ENCODE measurements around the gene ZMYND8. TPM values are rescaled to one million over a fixed set of nuclear protein-coding genes. Genes with fewer than 3 reads are reported as not detected.

The ZMYND8 gene
- total RNA-seq, 1 experiment from 2014 or later: 50.7 TPM

GRCh38 chr20:47330933-47331708, 25.4 kb downstream of the ZMYND8 start:
- H3K4me1 ChIP-seq (ENCODE audit: control insufficient read depth, insufficient read depth, low read length): peaks cover 80% of the 10 kb centered on the region
- no peaks in the 10 kb centered on the region for H3K36me3 ChIP-seq (ENCODE audit: control insufficient read depth, insufficient read depth, low read length)

More at GRCh38 chr20:47330933-47331708, 25.4 kb downstream of the ZMYND8 start:
- no peak for TF ChIP-seq REST (IDR thresholded peaks at IDR 0.05; ENCODE audit: insufficient read depth in 1 of 2, low read depth in 2 of 2, low read length in 1 of 2)
- TF ChIP-seq TCF7L2 (IDR thresholded peaks at IDR 0.05; ENCODE audit: low read depth, low read length): 0 out of 2 replicates have a peak, but pooled peaks have one; percentile 32
- TF ChIP-seq POLR2AphosphoS5 (IDR thresholded peaks at IDR 0.05; ENCODE audit: low read depth, low read length): peak; percentile 72
- no peak for TF ChIP-seq SIN3A (IDR thresholded peaks at IDR 0.05; ENCODE audit: borderline replicate concordance, insufficient read depth, low read depth, low read length)
- TF ChIP-seq CTCF (IDR thresholded peaks at IDR 0.05): no peak
- Histone ChIP-seq H3K27ac (ENCODE audit: low read length) (peak overlapping the region; percentile 99), H3K4me3 (ENCODE audit: low read depth in 2 of 2, low read length in 2 of 2) (no peak overlapping the region), H3K27me3 (ENCODE audit: control insufficient read depth, insufficient read depth, low read length) (no peaks in the 10 kb centered on the region), H3K9me3 (ENCODE audit: control insufficient read depth, insufficient read depth, low read depth, low read length) (no peaks in the 10 kb centered on the region)
- in situ Hi-C loops (cut with HindIII; ENCODE audit: low pct_unique_long_range_greater_than_20kb, low sequenced_read_pairs) (no loop called here), intact Hi-C loops (cut with micrococcal nuclease; ENCODE audit: unreplicated experiment) (loop anchor here (10.0 kb wide), 1 partner anchor 56 kb away; no protein-coding TSS in a partner anchor)
- ATAC-seq: peak; percentile 80
- peak; percentile 82 for DNase-seq (ENCODE audit: low read depth, low spot score)
- ChIA-PET POLR2A (interaction anchor here (0.9 kb wide), 1 partner anchor 23 kb away, joined by 4 read pairs; no protein-coding TSS in a partner anchor), CTCF (no interaction called here)
- BruUV-seq (replicated peaks): no TSS peak

Measured in Panc1 (cell line).